Measurements from ENCODE around the gene PLIN1. TPM values are rescaled to one million over a fixed set of nuclear protein-coding genes. Genes with fewer than 3 reads are reported as not detected.

The PLIN1 gene
- total RNA-seq, 1 donor from 2014 or later: 0.14 TPM

DNA sequence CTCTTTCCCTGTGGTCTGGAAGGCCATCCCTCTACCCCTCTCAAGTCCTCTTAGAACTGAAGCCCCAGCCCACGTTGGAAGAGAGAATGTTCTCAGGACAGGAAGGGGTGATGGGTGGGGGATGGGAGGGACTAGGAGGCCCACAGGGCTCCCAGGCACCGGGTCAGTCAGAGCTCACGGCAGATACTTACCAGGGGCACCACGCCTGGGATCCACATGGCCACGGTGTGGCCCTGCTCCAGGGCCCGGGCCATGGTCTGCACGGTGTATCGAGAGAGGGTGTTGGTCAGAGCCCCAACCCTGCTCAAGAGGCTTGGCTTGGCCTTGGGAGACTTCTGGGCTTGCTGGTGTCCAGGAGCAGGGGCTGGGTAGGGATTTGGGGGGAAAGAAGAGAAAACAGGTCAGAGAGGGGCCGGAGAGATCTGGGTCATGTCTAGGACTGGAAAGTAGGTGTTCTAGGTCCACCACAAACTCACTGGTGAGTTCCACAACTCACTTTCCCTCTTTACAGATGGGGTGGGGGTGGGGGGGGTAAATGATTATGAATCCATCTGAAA lies 9.8 kb downstream of the PLIN1 start:
- Histone ChIP-seq H3K79me2 (ENCODE audit: insufficient read depth, low read length) (no peaks in the 10 kb centered on the region), H4K20me1 (ENCODE audit: insufficient read depth, low read length) (no peaks in the 10 kb centered on the region), H3K4me2 (ENCODE audit: low read length) (no peak overlapping the region), H3K36me3 (ENCODE audit: insufficient read depth, low read length) (no peaks in the 10 kb centered on the region), H3K27me3 (ENCODE audit: insufficient read depth, low read length) (peaks cover 3% of the 10 kb centered on the region), H3K27ac (ENCODE audit: low read depth, low read length) (no peak overlapping the region), H3K4me1 (ENCODE audit: insufficient read depth, low read length) (peaks cover 7% of the 10 kb centered on the region), H2AFZ (ENCODE audit: low read depth, low read length) (no peak overlapping the region), H3K4me3 (ENCODE audit: insufficient read depth, low read depth, low read length) (no peak overlapping the region), H3K9me3 (ENCODE audit: insufficient read depth, low read depth, low read length) (no peaks in the 10 kb centered on the region), H3K9ac (ENCODE audit: low read length) (no peak overlapping the region)
- Mint-ChIP-seq H3K9me3 (ENCODE audit: unreplicated experiment) (peaks cover 7% of the 10 kb centered on the region), H3K4me3 (ENCODE audit: unreplicated experiment) (no peak overlapping the region), H3K27ac (ENCODE audit: unreplicated experiment) (no peak overlapping the region), H3K36me3 (ENCODE audit: low read depth, unreplicated experiment) (peaks cover 1% of the 10 kb centered on the region), H3K4me1 (ENCODE audit: low read depth, unreplicated experiment) (peaks cover 7% of the 10 kb centered on the region), H3K27me3 (ENCODE audit: low read depth, unreplicated experiment) (peaks cover 24% of the 10 kb centered on the region)
- FAIRE-seq (no peak), DNase-seq (ENCODE audit: low read depth) (no peak)
- TF ChIP-seq EZH2 (IDR thresholded peaks at IDR 0.05; ENCODE audit: insufficient read depth, low read length): no peak
- TF ChIP-seq, protein P1, sequence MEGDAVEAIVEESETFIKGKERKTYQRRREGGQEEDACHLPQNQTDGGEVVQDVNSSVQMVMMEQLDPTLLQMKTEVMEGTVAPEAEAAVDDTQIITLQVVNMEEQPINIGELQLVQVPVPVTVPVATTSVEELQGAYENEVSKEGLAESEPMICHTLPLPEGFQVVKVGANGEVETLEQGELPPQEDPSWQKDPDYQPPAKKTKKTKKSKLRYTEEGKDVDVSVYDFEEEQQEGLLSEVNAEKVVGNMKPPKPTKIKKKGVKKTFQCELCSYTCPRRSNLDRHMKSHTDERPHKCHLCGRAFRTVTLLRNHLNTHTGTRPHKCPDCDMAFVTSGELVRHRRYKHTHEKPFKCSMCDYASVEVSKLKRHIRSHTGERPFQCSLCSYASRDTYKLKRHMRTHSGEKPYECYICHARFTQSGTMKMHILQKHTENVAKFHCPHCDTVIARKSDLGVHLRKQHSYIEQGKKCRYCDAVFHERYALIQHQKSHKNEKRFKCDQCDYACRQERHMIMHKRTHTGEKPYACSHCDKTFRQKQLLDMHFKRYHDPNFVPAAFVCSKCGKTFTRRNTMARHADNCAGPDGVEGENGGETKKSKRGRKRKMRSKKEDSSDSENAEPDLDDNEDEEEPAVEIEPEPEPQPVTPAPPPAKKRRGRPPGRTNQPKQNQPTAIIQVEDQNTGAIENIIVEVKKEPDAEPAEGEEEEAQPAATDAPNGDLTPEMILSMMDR (IDR thresholded peaks at IDR 0.05; ENCODE audit: insufficient read depth, low read depth, low read length): no peak

- no peak overlapping the region for H3K4me3 ChIP-seq (ENCODE audit: insufficient read depth, low read depth, low read length)
These were observed 11.0 kb downstream of the PLIN1 start for GRCh38 chr15:89668171-89668570.

GRCh38 chr15:89667706-89667960 lies 11.5 kb downstream of the PLIN1 start:
- Mint-ChIP-seq H3K9me3 (ENCODE audit: unreplicated experiment) (peaks cover 5% of the 10 kb centered on the region), H3K27me3 (ENCODE audit: low read depth, unreplicated experiment) (peaks cover 18% of the 10 kb centered on the region), H3K36me3 (ENCODE audit: low read depth, unreplicated experiment) (peaks cover 1% of the 10 kb centered on the region), H3K27ac (ENCODE audit: unreplicated experiment) (no peak overlapping the region), H3K4me3 (ENCODE audit: unreplicated experiment) (no peak overlapping the region), H3K4me1 (ENCODE audit: low read depth, unreplicated experiment) (peaks cover 9% of the 10 kb centered on the region)
- Histone ChIP-seq H4K20me1 (ENCODE audit: insufficient read depth, low read length) (no peaks in the 10 kb centered on the region), H3K9me3 (ENCODE audit: insufficient read depth, low read depth, low read length) (no peaks in the 10 kb centered on the region), H3K4me3 (ENCODE audit: insufficient read depth, low read depth, low read length) (no peak overlapping the region), H3K27ac (ENCODE audit: low read depth, low read length) (no peak overlapping the region), H3K27me3 (ENCODE audit: insufficient read depth, low read length) (peaks cover 3% of the 10 kb centered on the region), H3K4me1 (ENCODE audit: insufficient read depth, low read length) (peaks cover 15% of the 10 kb centered on the region), H3K36me3 (ENCODE audit: insufficient read depth, low read length) (no peaks in the 10 kb centered on the region), H3K9ac (ENCODE audit: low read length) (no peak overlapping the region), H2AFZ (ENCODE audit: low read depth, low read length) (no peak overlapping the region), H3K4me2 (ENCODE audit: low read length) (no peak overlapping the region), H3K79me2 (ENCODE audit: insufficient read depth, low read length) (no peaks in the 10 kb centered on the region)
- no peak for TF ChIP-seq EZH2 (IDR thresholded peaks at IDR 0.05; ENCODE audit: insufficient read depth, low read length)
- TF ChIP-seq, protein P1 (IDR thresholded peaks at IDR 0.05; ENCODE audit: insufficient read depth, low read depth, low read length): no peak
- FAIRE-seq (no peak), DNase-seq (ENCODE audit: low read depth) (no peak)

More at GRCh38 chr15:89668171-89668570, 11.0 kb downstream of the PLIN1 start:
- H3K27ac Mint-ChIP-seq (ENCODE audit: unreplicated experiment): no peak overlapping the region
- no peak overlapping the region for H3K4me3 Mint-ChIP-seq (ENCODE audit: unreplicated experiment)
- Histone ChIP-seq H3K27me3 (ENCODE audit: insufficient read depth, low read length) (peaks cover 3% of the 10 kb centered on the region), H3K79me2 (ENCODE audit: insufficient read depth, low read length) (no peaks in the 10 kb centered on the region), H4K20me1 (ENCODE audit: insufficient read depth, low read length) (no peaks in the 10 kb centered on the region), H3K4me2 (ENCODE audit: low read length) (no peak overlapping the region), H2AFZ (ENCODE audit: low read depth, low read length) (no peak overlapping the region), H3K4me1 (ENCODE audit: insufficient read depth, low read length) (peaks cover 10% of the 10 kb centered on the region), H3K36me3 (ENCODE audit: insufficient read depth, low read length) (no peaks in the 10 kb centered on the region), H3K27ac (ENCODE audit: low read depth, low read length) (no peak overlapping the region), H3K9me3 (ENCODE audit: insufficient read depth, low read depth, low read length) (no peaks in the 10 kb centered on the region), H3K9ac (ENCODE audit: low read length) (no peak overlapping the region)
- H3K36me3 Mint-ChIP-seq (ENCODE audit: low read depth, unreplicated experiment): peaks cover 1% of the 10 kb centered on the region
- TF ChIP-seq, protein P1 (IDR thresholded peaks at IDR 0.05; ENCODE audit: insufficient read depth, low read depth, low read length): no peak
- TF ChIP-seq EZH2 (IDR thresholded peaks at IDR 0.05; ENCODE audit: insufficient read depth, low read length): no peak
- FAIRE-seq (no peak), DNase-seq (ENCODE audit: low read depth) (no peak)
- H3K27me3 Mint-ChIP-seq (ENCODE audit: low read depth, unreplicated experiment): peaks cover 21% of the 10 kb centered on the region
- H3K9me3 Mint-ChIP-seq (ENCODE audit: unreplicated experiment): peaks cover 5% of the 10 kb centered on the region
- peaks cover 7% of the 10 kb centered on the region for H3K4me1 Mint-ChIP-seq (ENCODE audit: low read depth, unreplicated experiment)
